ENCODE data around the gene RPUSD1. TPM values are rescaled to one million over a fixed set of nuclear protein-coding genes. Genes with fewer than 3 reads are reported as not detected.

The RPUSD1 gene
- total and polyA plus RNA-seq, 11 donors = 7.1 to 25.7 (median 10.9) TPM

DNA sequence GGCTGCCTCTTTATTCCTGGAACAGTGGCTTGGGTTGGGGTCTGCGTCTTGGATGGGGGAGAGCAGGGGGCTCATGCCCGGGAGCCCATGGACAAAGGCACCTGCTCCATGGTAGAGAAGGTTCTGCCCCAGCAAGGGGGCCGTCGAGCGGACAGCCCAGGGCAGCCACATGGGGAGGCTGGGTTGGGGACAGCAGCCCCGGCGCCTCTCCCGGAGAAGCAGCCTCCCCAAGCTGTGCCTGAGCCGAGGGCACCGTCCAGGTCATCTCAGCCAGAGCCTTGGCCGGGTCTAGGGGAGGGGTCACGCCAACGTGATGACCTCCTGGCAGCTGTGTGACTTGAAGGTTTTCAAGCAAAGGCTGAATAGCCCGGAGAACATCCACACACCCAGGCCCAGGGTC lies 45.2 kb upstream of the RPUSD1 start:
- ATAC-seq = no peak
- 65 to 84% (median 83%) methylated on average over 4 to 14 of the region's 14 CpGs for WGBS, 4 donors
- DNase-seq = no peak
- no peaks in the 10 kb centered on the region for H3K4me1 ChIP-seq
- peaks cover 0 to 41% (median 16%) of the 10 kb centered on the region in 12 donors for H3K9me3 ChIP-seq
- intact Hi-C loops (cut with DNase I) = no loop called here
- no peak overlapping the region for H3K4me3 ChIP-seq
- H3K36me3 ChIP-seq = no peaks in the 10 kb centered on the region
- H3K27ac ChIP-seq = no peak overlapping the region
- no peak for TF ChIP-seq POLR2A (IDR thresholded peaks at IDR 0.05)
- TF ChIP-seq, protein P1, sequence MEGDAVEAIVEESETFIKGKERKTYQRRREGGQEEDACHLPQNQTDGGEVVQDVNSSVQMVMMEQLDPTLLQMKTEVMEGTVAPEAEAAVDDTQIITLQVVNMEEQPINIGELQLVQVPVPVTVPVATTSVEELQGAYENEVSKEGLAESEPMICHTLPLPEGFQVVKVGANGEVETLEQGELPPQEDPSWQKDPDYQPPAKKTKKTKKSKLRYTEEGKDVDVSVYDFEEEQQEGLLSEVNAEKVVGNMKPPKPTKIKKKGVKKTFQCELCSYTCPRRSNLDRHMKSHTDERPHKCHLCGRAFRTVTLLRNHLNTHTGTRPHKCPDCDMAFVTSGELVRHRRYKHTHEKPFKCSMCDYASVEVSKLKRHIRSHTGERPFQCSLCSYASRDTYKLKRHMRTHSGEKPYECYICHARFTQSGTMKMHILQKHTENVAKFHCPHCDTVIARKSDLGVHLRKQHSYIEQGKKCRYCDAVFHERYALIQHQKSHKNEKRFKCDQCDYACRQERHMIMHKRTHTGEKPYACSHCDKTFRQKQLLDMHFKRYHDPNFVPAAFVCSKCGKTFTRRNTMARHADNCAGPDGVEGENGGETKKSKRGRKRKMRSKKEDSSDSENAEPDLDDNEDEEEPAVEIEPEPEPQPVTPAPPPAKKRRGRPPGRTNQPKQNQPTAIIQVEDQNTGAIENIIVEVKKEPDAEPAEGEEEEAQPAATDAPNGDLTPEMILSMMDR (IDR thresholded peaks at IDR 0.05) = no peak
- H3K27me3 ChIP-seq = peaks cover 0 to 17% (median 0%) of the 10 kb centered on the region in 9 donors

DNA sequence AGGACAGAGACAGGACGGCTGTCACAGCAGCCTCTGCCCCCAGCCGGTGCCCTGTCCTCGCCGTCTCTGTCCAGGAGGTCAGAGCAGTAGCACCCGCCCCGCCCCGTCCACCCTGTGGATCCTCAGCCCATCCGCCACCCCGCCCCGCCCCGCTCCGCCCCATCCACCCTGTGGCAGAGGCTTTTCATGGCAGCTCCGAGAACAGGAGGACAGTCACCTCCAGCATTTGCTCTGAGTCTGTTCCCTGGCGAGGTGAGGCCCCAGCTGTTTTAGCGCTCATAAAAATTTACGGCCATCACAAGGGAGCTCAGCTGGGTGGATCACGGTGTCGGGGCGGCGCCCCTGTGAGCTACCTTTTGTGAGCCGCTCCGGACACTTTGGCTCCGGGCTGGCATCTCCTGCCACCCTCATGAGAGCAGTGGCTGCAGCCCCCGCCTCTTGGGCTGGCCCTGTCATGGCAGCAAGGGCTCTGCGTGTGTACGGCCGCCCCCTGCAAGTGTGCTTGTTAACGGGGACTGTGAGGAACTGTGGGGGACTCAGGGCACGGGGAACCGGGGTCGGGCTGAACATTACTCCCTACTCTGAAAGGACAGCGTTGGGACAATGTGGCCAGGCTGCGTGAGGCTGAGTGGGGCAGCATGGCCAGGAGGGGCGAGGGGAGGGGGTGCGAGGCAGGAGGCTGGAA lies 44.6 kb upstream of the RPUSD1 start:
- 87 to 92% (median 90%) methylated on average over 28 to 35 of the region's 35 CpGs for WGBS, 4 donors
- TF ChIP-seq, protein P1 (IDR thresholded peaks at IDR 0.05) = no peak
- TF ChIP-seq POLR2A (IDR thresholded peaks at IDR 0.05) = no peak
- no peak for ATAC-seq
- Histone ChIP-seq H3K36me3 (no peaks in the 10 kb centered on the region), H3K4me1 (no peaks in the 10 kb centered on the region), H3K9me3 (peaks cover 0 to 39% (median 16%) of the 10 kb centered on the region in 12 donors), H3K4me3 (no peak overlapping the region), H3K27ac (no peak overlapping the region), H3K27me3 (peaks cover 0 to 23% (median 0%) of the 10 kb centered on the region in 9 donors)
- intact Hi-C loops (cut with DNase I) = no loop called here
- no peak for DNase-seq

DNA sequence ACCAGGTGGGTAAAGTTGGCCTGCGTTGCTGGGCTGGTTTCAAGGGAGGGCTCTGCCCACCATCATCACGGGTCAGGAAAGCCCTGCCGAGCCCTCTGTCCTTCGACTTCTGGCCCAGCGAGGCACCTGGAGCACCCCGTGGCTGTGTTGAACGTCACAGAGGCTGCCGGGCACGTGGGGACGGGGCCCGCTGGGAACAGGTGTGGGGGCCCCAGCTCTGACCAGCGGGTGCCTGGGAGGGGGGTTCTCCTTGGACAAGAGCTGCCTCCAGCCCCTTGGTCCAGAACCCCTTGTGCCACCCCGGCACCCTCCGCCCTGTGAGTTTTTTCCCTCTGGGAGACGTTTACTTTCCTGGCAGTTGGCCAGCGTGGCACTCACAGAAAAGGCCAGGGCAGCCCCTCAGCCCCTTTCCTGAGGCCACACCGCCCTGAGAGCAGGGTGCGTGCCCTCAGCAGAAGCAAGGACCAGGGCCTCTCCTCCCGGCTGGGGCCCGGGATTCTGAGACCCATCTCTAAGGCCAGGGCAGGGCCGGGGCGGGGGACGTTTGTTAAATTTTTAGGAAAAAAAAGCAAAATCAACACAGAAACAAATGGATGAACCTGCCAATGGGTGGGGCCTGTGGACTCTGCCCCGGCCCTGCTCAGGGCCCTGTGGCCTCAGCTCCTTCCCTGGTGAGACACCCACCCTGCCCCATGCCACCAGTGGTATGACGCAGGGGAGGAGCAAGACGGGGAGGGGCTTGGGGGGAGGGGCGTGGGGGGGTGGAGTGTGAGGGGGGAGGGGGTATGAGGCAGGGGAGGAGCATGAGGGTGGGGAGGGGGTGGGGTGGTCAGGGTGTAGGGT lies 43.6 kb upstream of the RPUSD1 start:
- Histone ChIP-seq H3K4me1 (no peaks in the 10 kb centered on the region), H3K27me3 (peaks cover 0 to 24% (median 0%) of the 10 kb centered on the region in 9 donors), H3K4me3 (no peak overlapping the region), H3K36me3 (no peaks in the 10 kb centered on the region), H3K27ac (no peak overlapping the region), H3K9me3 (peaks cover 0 to 29% (median 13%) of the 10 kb centered on the region in 12 donors)
- TF ChIP-seq, protein P1 (IDR thresholded peaks at IDR 0.05) = no peak
- no peak for TF ChIP-seq POLR2A (IDR thresholded peaks at IDR 0.05)
- intact Hi-C loops (cut with DNase I) = no loop called here
- DNase-seq (no peak), ATAC-seq (no peak)
- WGBS, 4 donors = 78 to 81% (median 79%) methylated on average over 21 to 27 of the region's 27 CpGs

DNA sequence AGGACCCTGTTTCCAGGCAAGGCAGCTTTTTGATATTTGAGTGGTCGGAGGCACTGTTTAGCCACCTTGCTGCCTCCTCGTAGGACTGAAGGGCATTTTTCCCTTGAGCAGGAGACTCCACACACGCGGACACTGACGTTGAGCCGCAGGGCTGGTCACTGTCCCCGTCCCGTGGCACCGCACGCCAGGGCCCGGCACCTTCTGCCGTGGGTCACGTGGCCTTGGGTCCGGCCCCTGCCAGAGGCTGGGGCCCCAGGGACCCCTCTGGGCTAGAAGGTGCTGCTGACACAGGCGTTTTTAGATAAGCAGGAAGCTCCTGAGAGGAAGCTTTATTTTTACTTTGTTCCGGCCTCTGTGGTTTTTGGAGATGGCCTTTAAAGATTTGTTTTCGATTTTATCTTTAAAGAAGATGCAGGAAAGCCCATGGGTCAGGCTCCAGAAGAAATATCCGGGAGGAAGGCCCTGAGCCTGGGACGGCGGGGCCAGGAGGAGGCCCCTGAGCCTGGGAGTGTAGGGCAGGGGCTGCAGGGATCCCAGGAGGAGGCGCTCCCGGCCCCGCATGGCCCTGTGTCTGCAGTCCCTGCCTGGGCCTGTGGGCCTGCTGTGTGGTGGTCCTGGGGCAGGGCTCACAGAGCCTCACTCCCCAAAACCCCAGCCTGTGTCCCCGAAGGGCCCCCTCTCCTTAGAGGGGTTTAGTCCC lies 42.8 kb upstream of the RPUSD1 start:
- 41 to 54% (median 50%) methylated on average over 11 to 24 of the region's 24 CpGs for WGBS, 4 donors
- TF ChIP-seq, protein P1 (IDR thresholded peaks at IDR 0.05) = no peak
- TF ChIP-seq POLR2A (IDR thresholded peaks at IDR 0.05) = no peak
- DNase-seq (no peak), ATAC-seq (no peak)
- H3K27ac ChIP-seq = no peak overlapping the region
- peaks cover 0 to 22% (median 5%) of the 10 kb centered on the region in 12 donors for H3K9me3 ChIP-seq
- no peaks in the 10 kb centered on the region for H3K36me3 ChIP-seq
- H3K27me3 ChIP-seq = peaks cover 0 to 24% (median 0%) of the 10 kb centered on the region in 9 donors
- H3K4me3 ChIP-seq = no peak overlapping the region
- intact Hi-C loops (cut with DNase I) = no loop called here
- no peaks in the 10 kb centered on the region for H3K4me1 ChIP-seq

All from heart left ventricle (tissue), 16 donors.